Stimulated activated CD4-positive, alpha-beta T cell treated with anti-CD3 and anti-CD28 coated beads, Interleukin-1b, Interleukin-23, amount 100 ng/mL, for 48 hours (primary cell): ENCODE data around the gene SHC1.

Experiments
- DNase-seq: peaks from one replicate; pipeline ENCODE4 v3.0.0-alpha.2; 2020

SHC1 gene, protein sequence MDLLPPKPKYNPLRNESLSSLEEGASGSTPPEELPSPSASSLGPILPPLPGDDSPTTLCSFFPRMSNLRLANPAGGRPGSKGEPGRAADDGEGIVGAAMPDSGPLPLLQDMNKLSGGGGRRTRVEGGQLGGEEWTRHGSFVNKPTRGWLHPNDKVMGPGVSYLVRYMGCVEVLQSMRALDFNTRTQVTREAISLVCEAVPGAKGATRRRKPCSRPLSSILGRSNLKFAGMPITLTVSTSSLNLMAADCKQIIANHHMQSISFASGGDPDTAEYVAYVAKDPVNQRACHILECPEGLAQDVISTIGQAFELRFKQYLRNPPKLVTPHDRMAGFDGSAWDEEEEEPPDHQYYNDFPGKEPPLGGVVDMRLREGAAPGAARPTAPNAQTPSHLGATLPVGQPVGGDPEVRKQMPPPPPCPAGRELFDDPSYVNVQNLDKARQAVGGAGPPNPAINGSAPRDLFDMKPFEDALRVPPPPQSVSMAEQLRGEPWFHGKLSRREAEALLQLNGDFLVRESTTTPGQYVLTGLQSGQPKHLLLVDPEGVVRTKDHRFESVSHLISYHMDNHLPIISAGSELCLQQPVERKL

DNA sequence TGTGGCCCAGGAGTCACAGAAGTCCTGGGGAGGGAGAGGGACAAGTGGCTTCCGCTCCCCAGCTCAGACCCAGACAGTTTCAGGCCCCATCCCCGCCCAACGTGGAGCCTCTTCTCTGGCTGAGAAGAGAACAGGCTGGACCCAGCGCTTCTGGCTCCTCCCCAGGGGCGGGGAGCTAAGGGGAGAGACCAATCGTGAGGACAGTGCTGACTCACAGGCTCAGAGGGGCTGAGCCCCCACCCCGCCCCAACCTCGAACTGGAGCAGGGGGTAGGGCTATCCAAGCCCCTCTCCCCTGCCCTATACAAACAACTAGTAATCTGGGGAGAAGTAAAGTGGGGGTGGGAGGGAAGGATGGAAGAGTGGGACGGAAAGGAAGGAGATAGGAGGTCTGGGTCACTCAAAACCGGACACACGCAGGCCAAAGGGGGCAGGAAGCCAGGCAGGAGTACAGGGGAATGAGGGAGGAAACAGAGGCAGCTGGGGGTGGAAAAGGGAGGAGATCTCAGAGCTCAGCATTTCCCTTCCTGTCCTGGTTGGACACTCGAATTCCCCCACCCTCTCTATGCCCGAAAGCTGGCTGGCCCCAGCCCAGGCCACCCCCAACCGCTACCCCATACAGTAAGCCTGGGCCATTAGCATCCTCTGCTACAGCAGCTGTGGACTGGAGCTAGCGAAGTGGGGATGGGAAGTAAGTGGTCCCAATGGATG lies at the start of gene SHC1:
TSS of gene SHC1 (minus strand) at position 117 of the 710 bp plus-strand sequence. CDS start 221 bp downstream, outside the sequence.
- peak; percentile 55 for DNase-seq

DNA sequence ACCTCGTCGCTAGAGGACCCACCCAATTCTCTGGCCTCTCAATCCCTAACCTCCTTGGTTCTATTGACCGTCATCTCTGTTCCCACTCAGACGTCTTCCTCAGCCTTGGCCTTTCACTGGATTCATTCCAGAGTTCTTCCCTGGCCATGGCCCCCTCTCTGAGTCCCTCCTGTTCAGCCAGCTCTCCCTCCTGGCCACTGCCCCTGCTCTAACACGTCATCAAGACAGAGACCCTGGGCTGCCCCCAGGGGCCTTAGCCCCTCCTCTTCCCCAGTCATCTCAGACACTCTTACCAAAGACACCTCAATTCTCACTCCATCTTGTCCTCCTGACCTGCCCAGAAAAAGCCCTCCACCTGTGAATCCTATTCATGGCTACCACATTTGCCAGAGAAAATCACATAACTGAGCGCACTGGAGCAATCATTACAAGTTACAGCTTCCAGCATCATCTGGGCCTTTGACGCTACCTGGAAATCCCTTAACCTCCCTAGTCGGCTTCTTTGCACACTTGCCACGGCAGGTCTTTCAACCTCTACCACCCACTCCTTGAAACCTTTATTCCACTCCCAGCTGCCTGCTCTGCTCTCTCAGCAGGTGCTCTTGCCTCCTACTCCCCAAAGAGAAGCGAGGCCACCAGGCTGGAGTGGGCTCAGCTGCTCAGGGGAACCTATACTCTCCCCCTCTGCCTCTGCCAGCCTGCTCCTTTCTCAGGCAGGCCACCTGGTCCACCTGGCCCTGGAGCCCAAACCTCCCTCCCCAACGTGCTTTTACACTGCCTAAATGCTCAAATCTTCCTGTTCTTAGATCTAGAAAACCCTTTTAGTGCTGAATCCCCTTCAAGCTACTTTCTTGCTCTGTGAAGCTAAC lies 49.1 kb upstream of the SHC1 start:
- DNase-seq = no peak

DNA sequence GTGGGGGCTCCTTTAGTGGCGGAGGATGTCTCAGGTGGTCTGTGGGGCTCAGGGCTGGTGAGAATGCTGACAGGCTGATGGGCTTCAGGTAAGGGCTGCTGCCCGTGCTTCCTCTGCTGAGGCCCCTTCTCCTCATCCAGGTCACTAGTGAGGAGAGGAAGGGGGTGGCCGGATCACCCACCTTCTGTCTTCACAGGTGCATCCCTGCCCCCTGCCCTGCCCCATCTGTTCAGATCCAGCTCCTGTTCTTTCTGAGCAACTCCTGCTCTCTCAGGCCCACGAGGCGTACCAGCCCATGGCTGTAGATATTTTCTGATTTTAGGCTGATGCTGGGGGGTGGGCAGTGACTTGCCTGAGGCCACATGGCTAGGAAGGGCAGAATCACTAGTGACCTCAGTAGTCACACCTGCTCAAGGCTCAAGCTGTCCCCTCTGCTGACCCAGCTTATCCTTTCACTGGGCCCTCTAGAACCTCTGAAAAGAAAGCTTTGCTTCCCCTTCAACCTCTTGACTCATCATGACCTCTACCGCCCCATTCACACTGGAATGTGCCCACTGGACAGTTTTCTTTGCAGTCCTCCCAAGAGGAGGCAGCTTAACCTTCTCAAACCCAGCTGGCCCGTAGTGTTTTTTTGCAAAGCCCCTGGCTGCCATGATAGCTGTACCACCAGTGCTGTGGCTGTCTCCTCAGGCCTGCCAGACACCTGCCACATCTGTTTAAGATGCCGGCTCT lies 48.2 kb upstream of the SHC1 start:
- DNase-seq = no peak

DNA sequence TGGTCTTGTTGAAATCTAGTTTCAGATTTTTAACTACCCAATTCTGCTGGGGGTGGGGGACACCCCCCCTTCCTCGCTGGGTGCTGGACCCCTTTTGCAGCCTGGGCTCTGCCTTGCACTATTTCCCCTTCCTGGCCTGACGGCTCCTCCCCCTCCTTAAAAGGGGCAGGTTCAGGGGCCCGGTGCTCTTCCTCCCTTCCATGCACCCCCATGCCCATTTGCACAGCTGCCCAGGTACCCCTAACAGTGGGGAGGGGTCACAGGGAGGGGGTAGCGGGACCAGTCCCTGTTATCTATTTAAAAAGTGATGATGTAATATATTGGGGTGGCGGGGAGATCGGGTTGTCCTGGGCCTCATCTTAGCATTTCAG lies 47.4 kb upstream of the SHC1 start:
- no peak for DNase-seq

DNA sequence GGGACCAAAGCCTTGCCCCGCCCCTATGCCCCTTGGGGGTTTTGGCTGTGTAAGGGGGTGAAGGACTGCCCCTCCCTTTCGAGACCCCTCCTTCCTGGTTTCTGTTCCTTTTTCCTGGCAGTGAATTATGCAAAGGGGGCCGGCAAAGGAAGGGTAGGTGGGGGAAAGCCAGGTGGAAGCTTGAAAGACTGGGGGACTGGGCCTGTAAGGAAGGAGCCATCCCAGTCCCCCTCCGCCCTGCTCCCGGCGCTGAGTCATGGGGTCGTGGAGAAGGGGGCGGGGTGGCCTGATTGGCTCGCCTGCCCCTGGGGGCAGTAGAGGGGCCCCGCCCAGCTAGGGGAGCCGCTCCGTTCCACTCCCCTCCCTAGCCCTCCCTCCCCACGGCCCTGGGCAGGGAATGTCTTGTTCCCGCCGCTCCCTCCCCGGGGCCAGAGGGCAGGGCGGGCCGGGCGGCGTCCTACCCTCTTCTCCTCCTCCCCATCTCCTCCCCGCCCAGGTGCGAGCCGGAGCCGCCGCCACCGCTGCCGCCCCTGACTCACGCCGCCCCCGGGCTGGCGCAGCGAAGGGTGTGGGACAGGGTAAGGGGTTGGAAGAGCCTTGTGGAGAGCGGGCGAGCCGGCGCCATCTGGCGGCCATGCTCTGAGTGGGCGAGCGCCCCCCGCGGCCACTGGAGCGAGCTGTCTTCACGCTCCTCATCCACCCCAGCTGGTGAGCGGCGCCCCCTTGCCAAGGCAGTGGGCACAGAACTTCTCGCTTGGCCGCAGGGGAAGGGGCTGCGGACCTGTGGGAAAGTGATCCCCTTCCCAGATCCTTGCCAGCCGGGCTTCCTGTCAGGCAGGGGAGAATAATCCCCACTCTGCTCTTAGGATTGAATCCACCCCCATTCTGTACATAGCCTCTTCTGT lies 46.7 kb upstream of the SHC1 start:
- peak; percentile 94 for DNase-seq

DNA sequence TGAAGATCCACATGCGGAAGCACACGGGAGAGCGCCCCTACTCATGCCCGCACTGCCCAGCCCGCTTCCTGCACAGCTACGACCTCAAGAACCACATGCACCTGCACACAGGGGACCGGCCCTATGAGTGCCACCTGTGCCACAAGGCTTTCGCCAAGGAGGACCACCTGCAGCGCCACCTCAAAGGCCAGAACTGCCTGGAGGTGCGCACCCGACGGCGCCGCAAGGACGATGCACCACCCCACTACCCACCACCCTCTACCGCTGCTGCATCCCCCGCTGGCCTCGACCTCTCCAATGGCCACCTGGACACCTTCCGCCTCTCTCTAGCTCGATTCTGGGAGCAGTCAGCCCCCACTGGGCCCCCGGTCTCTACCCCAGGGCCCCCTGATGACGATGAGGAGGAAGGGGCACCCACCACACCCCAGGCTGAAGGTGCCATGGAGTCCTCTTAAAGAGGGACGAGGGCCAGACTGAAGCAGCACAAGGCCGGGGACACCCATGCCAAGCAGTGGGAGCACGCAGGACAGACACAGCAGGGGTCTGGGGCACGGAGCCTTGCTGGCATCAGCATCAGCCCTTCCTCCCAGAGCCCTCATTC lies 45.8 kb upstream of the SHC1 start:
- no peak for DNase-seq

DNA sequence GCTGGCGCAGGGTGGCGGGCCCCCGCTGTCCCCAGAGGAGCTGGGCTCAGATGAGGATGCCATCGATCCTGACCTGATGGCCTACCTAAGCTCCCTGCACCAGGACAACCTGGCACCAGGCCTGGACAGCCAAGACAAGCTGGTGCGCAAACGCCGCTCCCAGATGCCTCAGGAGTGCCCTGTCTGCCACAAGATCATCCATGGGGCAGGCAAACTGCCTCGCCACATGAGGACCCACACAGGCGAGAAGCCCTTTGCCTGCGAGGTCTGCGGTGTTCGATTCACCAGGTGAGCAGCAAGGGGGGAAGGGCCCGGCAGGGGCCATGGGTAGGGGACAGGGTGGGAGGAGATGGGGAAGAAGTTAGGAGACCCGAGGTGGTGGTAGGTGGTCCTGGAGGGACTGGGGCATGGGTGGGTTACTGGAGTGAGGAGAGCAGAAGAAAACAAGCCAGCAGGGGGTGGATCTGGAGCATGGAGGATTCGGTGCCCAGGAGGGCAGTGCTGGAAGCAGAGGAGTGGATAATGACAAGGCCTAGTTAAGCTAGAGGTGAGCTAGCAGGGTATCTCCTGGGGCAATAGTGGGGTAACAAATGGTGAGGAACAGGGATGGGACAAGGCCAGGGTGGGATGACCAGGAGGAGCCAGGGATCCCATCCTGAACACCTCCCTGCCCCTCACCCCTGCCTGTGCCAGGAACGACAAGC lies 45.1 kb upstream of the SHC1 start:
- DNase-seq = no peak

DNA sequence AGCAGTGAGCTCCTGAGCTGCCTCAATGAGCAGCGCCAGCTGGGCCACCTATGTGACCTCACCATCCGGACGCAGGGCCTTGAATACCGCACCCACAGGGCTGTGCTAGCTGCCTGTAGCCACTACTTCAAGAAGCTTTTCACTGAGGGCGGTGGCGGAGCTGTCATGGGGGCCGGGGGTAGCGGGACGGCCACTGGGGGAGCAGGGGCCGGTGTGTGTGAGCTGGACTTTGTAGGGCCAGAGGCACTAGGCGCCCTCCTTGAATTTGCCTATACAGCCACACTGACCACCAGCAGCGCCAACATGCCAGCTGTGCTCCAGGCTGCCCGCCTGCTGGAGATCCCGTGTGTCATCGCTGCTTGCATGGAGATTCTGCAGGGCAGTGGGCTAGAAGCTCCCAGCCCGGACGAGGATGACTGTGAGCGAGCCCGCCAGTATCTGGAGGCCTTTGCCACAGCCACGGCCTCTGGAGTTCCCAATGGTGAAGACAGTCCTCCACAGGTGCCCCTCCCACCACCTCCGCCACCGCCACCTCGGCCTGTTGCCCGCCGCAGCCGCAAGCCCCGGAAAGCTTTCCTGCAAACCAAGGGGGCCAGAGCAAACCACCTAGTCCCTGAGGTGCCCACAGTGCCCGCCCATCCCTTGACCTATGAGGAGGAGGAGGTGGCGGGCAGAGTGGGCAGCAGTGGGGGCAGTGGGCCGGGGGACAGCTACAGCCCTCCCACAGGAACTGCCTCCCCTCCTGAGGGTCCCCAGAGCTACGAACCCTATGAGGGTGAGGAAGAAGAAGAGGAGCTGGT lies 44.4 kb upstream of the SHC1 start:
- no peak for DNase-seq

DNA sequence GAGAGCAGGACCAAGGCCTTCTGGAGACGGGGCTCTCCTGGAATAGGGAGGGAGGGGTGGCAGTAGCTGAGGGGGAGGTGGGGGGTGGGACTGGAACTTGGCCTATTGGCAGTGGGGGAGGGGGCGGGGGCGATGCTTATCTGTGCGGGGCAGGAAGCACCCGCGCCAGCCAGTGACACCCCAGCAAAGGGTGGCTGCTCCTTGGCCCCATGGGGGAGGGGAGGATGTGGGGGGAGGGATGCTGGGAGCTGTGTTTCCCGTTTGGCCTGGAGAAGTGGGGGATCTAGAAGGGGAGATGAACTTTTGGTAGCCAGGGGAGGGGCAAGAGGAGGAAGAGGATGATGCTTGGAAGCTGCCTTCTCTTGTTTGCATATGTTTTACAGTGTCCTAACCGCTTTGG lies 43.1 kb upstream of the SHC1 start:
- DNase-seq = no peak

DNA sequence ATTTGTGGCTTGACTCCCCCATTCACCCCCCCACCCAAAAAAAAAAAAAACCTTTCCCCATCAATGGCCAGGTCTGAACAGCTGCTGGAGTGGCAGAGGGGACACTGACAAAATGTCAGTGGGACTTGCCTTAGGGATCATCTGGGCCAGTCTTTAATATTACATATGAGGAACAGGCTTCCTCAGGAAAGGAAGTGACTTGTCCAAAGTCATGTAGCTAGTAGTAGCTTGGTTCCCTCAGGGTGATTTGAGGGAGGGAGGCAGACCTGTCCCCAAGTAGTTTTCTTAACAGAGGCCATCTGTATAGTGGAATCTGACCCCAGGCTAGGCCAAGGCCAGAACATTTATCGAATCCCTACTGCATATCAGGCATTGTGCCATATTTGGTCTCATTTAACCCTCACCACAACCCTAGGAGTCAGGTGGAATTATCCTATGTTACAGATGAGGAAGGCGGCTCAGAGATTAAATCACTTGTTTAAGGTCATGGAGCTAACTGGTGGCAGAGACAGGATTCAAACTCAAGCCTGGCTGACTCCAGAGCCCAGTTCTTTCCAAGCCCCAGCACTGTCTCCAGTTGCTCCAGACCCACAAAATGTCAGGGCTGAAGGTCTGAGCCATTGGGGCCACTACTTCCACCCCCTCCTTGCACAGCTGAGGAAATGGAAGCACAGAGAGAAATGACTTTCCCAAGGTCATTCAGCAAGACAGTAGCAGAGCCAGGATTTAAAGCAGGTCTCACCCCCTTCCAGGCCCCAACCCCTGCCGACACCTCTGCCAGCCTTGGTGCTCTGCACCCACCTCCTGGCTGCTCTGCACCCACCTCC lies 42.4 kb upstream of the SHC1 start:
- DNase-seq = no peak

DNA sequence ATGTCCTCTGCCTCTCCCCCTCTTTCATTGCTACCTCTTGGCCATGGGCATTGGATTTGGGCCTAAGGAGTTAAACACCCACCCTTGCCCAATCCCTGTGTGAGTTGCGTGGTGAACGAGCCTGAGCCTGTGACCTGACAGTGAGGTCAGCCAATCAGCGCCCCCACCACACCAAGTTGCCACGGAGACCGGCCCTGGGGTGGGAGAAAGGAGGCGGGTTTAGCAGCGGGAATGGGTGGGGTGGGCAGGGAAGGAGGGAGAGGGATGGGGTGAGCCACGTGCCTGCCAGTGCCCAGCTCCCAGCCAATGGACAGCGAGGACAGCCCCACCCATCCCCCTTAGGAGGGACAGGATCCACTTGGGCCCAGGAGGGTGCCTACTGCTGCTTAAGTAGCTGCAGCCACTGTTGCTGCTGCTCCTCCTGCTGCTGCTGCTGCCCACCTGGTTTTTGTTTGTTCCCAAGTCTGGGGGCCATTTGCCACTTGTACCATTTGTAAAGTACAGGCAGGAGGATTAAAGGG lies 41.5 kb upstream of the SHC1 start:
- DNase-seq = peak; percentile 60

DNA sequence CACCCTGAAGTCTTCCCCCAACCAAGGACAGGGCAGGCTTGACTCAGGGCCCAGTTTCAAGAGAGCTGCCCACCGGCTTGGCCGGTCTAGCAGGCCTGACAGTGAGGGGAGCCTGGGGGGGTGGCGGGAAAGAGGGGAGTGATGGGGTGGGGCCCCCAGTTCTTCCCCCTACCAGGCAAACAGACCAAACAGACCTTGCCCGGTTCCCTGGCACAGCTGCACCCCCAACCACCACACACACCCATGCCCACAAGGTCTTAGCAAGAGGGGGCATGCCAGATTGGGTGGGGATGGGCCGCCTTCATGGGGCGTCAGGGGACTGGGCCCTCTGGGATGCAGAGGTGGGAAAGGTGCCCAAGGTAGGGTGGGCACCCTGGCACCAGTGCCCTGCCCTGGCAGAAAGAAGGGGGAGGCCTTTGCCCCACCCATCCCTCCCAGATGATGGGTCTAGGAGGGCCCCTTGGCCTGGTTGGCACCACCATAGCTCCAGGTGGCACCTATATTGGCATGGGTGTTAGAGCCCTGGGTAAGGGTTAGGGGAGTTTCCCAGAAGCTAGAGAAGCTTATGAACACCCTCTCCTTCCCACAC lies 41.0 kb upstream of the SHC1 start:
- no peak for DNase-seq

DNA sequence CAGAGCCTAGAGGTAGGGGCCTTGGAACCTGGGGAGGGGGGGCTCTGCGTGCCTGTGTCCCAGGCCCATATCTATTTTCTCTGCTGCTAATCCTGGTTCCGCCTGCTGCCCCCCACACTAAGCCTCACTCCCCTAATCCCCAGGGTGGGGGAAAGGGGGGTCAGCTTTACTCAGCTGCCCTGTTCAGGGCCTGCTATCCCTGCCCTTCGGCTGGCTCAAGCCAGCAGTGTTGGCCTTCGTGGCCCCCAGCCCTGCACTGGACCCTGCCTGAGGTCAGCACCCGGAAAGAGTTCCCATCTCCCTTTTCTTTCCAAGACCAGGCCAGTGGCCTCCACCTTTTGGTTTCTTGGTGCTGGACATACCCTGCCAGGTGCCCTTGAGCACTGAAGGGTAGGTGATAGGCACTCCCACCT lies 40.5 kb upstream of the SHC1 start:
- no peak for DNase-seq

DNA sequence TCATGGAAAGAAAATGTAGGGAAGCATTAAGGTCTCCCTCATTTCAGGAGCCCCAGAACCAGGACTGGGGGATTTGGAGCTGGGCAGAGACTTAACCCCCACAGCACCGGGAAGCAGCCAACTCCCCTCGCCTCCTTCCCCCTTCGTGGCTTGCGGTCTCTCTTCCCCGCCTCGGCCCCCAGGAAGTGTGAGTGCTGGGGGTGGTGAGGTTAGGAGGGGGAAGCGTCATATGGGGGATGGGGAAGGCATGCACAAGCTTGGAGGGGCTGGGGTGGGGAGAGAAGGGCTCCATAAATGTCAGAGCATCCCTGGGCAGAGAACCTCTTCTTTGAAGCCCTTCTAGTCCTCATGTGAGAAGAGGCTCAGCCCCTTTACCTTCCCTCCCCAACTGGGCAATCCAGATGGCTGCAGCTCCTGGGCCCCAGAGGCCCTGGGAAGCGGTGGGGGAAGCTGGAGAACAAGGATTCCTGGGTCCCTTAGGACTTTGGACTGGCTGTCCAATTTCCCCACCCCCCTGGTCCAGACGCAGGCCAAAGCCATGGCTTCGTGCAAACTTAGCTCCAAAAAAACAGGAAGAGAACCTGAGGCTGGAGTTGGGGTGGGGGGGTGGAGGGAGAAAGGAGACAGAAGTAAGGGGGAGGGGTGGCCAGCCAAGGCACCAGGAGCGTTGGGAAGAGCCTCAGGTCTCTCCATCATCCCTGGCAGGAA lies 39.8 kb upstream of the SHC1 start:
- no peak for DNase-seq

DNA sequence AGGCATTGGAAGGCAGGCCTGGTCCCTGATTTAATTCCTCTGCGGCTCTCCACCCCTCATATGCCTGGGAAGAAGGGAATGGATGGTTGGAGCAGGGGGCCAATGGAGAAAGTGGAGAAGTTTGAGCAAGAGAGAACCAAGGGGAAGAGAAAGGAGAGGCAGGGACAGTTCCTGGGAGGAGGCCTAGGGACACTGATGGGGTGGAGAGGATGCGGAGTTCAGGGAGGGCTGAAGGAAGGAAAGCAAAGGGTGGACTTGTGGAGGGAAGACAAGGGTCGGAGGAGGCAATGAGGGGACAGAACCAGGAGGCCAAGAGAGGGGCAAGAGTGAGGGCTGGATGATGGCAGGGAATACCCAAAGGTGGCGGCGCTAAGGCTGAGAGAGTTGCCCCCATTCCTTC lies 39.2 kb upstream of the SHC1 start:
- DNase-seq = no peak

DNA sequence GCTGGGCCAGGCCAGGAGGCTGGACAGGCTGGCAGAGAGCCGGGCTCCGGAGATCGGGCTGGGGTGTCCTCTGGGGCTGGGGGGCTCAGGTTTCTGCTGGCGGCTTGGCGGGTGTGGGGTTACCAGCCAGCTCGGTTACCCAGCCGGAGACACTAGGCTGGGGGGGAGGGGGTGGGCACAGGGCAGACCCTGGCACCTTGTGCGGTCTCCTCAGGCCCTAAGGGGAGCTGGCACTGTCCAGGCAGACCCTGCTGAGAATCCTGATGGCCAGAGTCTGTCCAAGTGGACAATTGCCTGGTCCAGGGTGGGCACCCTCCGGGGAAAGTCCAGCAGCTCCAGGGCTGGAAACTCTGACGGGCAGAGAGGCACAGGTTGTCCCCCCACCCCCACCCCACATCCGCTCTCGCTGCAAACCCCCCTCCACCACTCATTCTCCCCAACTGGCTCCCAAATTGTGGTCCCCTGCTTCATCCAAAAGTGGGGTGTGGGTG lies 38.7 kb upstream of the SHC1 start:
- no peak for DNase-seq
